HUDEP-2 (cell line): Measurements from ENCODE around the gene SMYD3.
"Not testable (repeated sequence)": the region's sequence is repeated elsewhere in the genome, so short reads cannot be mapped to it uniquely, and the experiment has no call there.

ENCODE experiments used
- DNase-seq, 76 experiments: peaks; one replicate each; lab custom pipeline; 2025; ENCODE audit not compliant: unreplicated experiment in 76 of 76; lab: John Stamatoyannopoulos, UW

The SMYD3 gene

DNA sequence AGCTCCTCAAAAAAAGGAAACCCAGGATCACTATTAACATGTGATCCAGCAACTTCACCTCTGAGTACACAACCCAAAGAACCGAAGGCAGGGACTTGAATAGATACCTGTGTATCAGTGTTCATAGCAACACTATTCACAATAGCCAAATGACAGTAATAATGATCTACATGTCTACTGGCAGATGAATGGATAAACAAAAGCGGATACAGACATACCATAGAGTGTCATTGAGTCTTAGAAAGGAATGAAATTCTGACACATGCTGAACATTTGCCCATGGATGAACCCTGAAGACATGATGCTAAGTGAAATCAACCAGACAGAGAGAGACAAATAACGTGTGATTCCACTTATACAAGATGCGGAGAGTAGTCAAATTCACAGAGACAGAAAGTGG is 788.1 kb downstream of the SMYD3 start:
- DNase-seq, result no peak

GRCh38 chr1:245718123-245718522 is 789.0 kb downstream of the SMYD3 start:
- no peak for DNase-seq

GRCh38 chr1:245717611-245718010 is 789.5 kb downstream of the SMYD3 start:
- DNase-seq, result no peak

GRCh38 chr1:245716561-245716960 is 790.5 kb downstream of the SMYD3 start:
- DNase-seq, result no peak

DNA sequence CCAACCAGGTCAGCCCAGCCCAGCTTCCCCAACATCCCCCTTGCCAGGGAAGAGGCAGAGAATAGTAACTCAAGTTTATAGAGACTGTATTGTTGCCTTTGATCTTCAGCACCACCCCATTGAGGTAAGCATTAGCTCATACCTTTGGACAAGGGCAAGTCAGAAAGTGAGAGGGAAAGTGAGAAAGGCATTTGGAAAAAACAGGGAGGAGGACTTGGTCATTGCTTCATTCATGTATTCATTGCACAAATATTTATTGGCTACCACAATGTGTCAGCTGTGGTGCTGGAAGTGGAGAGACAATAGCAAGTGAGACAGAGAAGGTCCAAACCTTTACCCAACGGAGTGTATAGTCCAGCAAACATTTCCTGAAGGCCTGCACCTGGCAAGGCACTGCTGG is 791.1 kb downstream of the SMYD3 start:
- no peak for DNase-seq

DNA sequence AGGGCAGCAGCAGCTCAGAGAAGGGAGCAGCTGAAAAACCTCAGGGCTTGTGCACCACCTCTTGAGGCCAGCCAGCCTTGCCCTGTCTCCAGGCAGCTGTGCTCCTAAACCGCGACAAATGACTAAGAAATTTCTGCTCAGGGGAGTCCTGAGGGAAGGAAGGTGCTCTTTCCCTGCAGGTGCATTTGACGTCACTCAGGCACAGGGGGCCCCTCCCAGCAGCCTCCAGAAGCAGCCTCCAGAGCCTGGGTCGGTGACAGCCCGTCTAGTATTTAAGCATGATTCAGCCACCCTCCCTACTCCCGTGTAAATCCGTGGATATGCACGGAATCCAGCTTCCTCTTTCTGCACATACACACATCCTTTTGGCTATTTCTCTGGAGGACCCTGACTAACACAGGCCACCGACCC is 791.8 kb downstream of the SMYD3 start:
- no peak for DNase-seq

- not testable (repeated sequence) for DNase-seq
These were observed 793.1 kb downstream of the SMYD3 start for GRCh38 chr1:245714027-245714426.

DNA sequence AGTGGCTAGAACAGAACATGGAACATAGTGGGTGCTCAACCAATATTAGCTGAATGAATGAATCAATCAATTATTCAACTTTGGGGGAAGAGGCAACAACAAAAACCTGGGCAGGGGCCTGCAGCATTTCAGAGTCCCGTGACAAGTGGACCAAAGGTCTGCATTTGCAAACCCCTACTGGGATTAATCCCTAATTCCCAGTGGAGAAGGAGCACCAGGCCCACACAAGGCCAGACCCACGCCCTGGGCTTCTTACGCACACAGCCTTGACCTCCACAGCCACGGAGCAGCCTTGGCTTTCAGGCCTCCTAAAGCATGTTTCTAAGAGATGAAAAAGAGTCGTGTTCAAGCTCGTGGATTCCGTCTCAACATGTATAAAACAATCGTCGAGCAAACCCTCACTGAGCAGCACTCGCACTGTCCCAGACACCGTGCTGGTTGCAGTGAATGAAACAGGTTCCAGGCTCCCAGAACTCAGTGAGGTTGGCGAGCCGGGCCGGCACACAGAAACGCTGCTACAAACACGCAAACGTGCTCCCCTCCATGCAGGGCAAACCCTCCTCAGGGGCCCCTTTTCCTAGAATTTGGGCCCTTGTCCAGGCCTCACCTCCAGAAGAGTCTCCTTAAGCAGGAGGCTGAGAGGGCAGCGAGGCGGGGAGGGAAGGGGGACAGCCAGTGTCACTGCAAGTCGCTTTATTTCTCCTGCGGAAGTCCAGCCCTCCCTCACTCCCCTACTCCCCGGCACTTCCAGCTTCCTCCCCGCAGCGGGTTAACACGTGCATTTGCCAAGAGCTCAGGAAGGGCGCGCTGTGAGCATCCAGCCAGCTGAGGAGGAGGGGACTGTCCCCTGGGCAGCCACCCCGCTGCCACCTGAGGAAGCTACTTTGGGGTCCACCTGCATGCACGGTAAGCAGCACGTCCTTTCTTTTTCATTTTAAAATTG is 795.8 kb downstream of the SMYD3 start:
- no peak for DNase-seq

- DNase-seq, result no peak
These were observed 799.1 kb downstream of the SMYD3 start for GRCh38 chr1:245707941-245708340.

DNA sequence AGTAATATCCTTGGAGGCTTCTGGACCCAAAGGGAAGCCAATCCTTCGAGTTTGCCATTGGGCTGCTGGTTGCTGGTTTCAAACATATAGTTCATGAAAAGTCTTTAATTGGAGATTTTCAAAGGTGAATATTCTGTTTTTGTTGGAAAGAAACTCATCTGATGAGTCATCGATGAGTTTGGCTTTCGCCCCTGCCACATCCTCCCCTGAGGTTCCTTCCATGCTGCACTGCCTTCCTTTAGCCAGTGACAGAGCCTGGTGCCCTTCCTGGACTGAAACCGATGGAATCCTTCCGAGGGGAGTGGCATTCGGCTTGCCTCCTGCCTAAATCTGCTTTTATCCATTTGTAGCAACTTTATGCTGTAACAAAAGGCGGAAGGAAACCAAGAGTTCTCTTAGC is 802.3 kb downstream of the SMYD3 start:
- DNase-seq, result no peak

- DNase-seq, result no peak
These were observed 802.7 kb downstream of the SMYD3 start for GRCh38 chr1:245704341-245704740.

DNA sequence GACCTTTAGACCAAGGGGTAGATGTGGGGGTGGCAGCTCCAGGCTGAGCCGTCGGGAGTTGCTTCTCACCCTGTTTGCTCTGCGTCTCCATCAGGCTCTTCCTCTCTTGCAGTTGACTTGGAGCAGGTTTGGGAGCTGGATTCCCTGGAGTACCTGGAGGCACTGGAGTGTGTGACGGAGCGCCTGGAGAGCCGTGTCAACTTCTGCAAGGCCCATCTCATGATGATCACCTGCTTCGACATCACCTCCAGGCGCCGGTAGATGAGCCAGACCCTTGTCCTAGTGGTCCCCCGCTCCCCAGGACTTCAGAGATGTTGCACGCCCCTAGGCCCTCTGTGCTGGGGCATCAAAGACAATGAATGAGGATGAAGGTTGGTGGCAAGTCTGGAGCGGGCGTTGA is 804.7 kb downstream of the SMYD3 start:
- no peak for DNase-seq

DNA sequence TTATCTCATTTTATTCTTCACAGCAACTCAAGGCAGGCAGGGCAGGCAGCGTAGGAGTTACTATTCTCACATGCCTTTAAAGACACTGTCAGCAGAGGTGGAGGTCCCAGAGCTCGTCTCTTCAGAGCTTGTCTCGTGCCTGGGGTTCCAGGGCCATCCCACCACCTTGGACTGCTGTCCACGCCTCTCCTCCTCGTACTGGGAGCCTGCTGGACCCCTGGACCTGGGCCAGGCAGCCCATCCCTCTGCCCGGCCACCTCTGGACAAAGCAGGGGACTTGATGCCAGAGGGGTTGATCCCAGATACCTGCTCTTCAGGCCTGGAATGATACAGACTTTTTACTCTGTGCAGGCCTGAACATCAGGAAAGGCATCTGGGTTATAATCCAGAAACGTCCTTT is 805.4 kb downstream of the SMYD3 start:
- no peak for DNase-seq

- DNase-seq, result no peak
These were observed 806.4 kb downstream of the SMYD3 start for GRCh38 chr1:245700631-245701030.
